Measurements from ENCODE around the gene DRC1. TPM values are rescaled to one million over a fixed set of nuclear protein-coding genes. Genes with fewer than 3 reads are reported as not detected.

DRC1 gene
- total RNA-seq, 1 experiment from 2014 or later: not detected

DNA sequence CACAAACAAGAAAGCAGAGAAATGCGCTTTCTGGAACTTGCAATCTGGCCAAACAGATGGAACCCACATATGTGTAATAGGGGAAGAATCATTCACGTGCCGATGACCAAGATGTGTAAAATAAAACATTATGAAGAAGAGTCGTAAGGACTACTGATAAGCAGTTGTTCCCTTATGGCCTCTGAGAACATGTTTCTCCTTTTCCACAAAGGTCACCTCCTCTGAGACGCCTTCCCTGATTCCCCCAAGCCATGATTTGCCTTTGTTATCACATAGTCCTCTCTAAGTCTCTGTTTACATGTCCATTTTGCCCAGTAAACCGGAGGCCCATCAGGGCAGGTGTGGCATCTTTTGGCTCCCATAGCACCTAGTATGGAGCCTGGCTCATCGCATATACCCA lies 68.2 kb downstream of the DRC1 start:
- Mint-ChIP-seq H3K9me3 (peaks cover 4 to 7% of the 10 kb centered on the region in 2 experiments; a peak in 2 of 5 replicates), H3K36me3 (ENCODE audit: insufficient read depth in 1 of 3, low read depth in 3 of 3) (no peaks in the 10 kb centered on the region), H3K4me1 (peaks cover 6 to 13% of the 10 kb centered on the region in 2 experiments; a peak in 3 of 4 replicates), H3K27ac (no peak overlapping the region), H3K27me3 (ENCODE audit: low read depth) (no peaks in the 10 kb centered on the region), H3K4me3 (no peak overlapping the region)
- Histone ChIP-seq H3K14ac (ENCODE audit: insufficient read depth, low read length) (no peak overlapping the region), H2BK5ac (ENCODE audit: insufficient read length, low read length) (no peak overlapping the region), H3K9ac (ENCODE audit: extremely low read depth, insufficient read length, low read length) (no peak overlapping the region), H4K91ac (ENCODE audit: insufficient read length, low read depth, low read length) (no peak overlapping the region), H4K5ac (ENCODE audit: insufficient read length, low read depth, low read length) (no peak overlapping the region), H4K20me1 (ENCODE audit: control insufficient read depth, insufficient read depth, insufficient read length) (no peaks in the 10 kb centered on the region), H2BK15ac (ENCODE audit: low read depth, low read length) (no peak overlapping the region), H2BK120ac (ENCODE audit: low read depth, low read length, poor library complexity, severe bottlenecking) (no peak overlapping the region), H2AFZ (ENCODE audit: low read length) (no peak overlapping the region), H2AK5ac (ENCODE audit: insufficient read length, low read length) (no peak overlapping the region), H3K79me1 (ENCODE audit: insufficient read depth, low read depth, low read length, poor library complexity, severe bottlenecking) (no peaks in the 10 kb centered on the region), H3K4me1 (ENCODE audit: insufficient read depth, low read length) (no peaks in the 10 kb centered on the region), H3T11ph (ENCODE audit: low read length) (no peak overlapping the region), H3K23me2 (ENCODE audit: insufficient read length, low read depth, low read length, poor library complexity, severe bottlenecking) (no peaks in the 10 kb centered on the region), H3K4ac (ENCODE audit: low read depth, low read length) (no peak overlapping the region), H2BK20ac (ENCODE audit: low read depth, low read length, poor library complexity, severe bottlenecking) (no peak overlapping the region), H3K56ac (ENCODE audit: insufficient read length, low read depth, low read length) (no peak overlapping the region), H3K23ac (ENCODE audit: insufficient read length, low read depth, low read length) (no peak overlapping the region), H2BK12ac (ENCODE audit: insufficient read length, low read depth, low read length) (no peak overlapping the region), H3K9me3 (ENCODE audit: control insufficient read depth, low read depth, low read length) (no peaks in the 10 kb centered on the region), H3K79me2 (ENCODE audit: insufficient read depth, low read length) (no peaks in the 10 kb centered on the region), H4K8ac (replicated peaks; ENCODE audit: insufficient read length, low read depth, low read length) (no peak overlapping the region), H3K4me2 (ENCODE audit: insufficient read depth, insufficient read length, low read length) (no peak overlapping the region), H3K18ac (ENCODE audit: insufficient read length, low read depth, low read length) (no peak overlapping the region), H3K27ac (ENCODE audit: insufficient read length, low read depth, low read length) (no peak overlapping the region), H3K27me3 (ENCODE audit: insufficient read depth, low read length) (no peaks in the 10 kb centered on the region)
- no CpG with 5 or more reads among the region's 7 CpGs for WGBS (ENCODE audit: extremely low coverage, insufficient read length, low lambda C conversion rate)
- TF ChIP-seq, protein P1, sequence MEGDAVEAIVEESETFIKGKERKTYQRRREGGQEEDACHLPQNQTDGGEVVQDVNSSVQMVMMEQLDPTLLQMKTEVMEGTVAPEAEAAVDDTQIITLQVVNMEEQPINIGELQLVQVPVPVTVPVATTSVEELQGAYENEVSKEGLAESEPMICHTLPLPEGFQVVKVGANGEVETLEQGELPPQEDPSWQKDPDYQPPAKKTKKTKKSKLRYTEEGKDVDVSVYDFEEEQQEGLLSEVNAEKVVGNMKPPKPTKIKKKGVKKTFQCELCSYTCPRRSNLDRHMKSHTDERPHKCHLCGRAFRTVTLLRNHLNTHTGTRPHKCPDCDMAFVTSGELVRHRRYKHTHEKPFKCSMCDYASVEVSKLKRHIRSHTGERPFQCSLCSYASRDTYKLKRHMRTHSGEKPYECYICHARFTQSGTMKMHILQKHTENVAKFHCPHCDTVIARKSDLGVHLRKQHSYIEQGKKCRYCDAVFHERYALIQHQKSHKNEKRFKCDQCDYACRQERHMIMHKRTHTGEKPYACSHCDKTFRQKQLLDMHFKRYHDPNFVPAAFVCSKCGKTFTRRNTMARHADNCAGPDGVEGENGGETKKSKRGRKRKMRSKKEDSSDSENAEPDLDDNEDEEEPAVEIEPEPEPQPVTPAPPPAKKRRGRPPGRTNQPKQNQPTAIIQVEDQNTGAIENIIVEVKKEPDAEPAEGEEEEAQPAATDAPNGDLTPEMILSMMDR (conservative IDR thresholded peaks at IDR 0.05): no peak
- DNase-seq: no peak
